Measurements from ENCODE around the gene ZBTB7C.
"Not testable (repeated sequence)": the region's sequence is repeated elsewhere in the genome, so short reads cannot be mapped to it uniquely, and the experiment has no call there.

ZBTB7C gene

DNA sequence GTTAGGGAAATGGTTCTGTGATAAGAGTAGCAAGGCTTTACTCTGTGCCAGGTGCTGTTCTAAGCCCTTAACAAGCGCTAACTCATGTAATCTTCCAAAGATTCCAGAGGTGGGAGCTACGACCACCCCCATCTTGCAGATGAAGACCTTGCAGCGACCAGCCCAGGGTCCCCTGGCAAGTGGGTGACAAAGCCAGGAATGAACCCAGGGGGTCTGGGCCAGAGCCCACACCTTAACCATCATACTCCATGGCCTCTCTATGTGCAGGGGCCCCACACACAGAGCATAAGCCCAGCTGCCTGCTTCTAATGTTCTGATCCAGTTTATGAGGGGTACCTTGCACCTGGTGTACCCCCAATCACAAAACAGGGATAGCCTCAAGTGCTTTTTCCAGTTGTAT lies 105.3 kb downstream of the ZBTB7C start:
- DNase-seq = no peak

- DNase-seq = no peak
Observed at GRCh38 chr18:48302736-48303135, 106.4 kb downstream of the ZBTB7C start.

DNA sequence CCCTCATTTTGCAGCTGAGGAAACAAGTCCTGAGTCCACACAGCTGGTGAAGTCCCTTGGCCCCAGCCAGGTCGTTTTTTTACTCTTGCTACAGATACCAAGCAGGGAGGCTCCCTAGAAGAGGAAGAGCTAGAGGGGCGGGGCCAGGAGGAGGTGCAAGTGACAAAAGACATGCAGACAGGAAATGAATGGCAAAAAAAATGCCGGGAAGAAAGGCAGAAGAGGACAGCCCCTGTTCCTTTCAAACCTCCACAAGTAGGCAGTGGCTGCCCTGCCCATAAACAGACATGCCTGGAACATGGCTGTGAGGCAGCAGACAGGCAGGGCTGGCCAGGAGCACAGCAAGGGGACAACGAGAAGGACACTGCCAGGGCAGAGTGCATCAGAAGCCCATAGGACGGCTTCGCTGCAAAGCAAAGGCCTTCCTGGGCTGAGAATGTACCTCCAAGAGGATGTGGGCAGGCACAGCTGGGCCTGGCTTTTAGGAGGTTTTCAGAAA lies 108.7 kb downstream of the ZBTB7C start:
- no peak for DNase-seq

DNA sequence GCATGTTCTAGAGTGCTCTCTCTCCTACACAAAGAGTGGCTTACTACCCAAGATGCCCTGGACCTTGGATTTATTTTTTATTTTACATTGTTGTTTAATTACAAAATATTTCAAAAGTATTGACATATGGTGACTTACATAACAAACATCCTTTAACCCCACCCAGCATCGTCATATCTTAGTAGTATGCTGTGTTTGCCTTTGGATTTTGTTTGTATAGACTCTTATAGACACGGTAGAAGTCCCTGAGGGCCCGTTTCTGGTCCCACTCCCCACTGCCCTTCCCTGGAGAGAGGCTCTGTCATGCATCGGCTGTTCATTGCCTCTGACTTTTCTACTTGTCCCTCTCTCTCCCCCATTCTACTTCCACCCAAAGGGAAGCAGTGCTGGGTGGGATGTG lies 112.0 kb downstream of the ZBTB7C start:
- no peak for DNase-seq

GRCh38 chr18:48296581-48296980 lies 112.6 kb downstream of the ZBTB7C start:
- no peak for DNase-seq

DNA sequence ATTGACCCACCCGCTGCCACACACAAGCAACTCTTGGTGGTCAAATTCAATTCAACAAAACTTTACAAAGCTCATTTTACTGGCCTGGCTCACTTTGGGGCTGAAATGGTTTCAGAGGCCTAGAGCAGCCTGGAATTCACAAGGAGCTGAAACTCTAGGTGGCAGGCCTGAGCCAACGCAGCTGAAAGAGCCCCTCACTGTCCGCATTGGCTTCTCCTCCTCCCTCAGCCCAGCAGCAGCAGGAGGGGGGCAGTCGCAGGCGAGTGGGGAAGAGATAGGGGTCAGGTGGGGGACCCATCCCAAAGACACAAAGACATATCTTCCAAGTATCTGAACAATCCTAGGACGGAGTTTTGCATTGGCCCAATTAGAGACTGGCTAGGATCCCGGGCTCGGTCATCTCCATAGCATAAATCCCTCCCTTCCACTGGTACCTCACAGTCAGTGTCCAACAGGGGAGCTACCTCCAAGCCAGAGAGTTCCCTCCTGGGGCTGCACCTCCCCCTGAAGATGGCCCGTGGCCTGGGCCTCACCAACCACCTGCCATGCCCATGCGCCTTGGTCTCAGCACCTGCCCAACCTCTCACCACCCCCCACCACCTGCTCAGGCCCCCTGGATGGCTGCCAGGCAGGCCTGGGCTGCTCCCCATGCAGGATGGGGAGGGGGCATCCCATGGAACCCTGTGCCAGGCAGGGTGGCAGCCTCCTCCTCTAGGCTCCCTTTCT lies 113.4 kb downstream of the ZBTB7C start:
- DNase-seq = peak in 10 of 56 donors; percentile 3 to 33 (median 22)

DNA sequence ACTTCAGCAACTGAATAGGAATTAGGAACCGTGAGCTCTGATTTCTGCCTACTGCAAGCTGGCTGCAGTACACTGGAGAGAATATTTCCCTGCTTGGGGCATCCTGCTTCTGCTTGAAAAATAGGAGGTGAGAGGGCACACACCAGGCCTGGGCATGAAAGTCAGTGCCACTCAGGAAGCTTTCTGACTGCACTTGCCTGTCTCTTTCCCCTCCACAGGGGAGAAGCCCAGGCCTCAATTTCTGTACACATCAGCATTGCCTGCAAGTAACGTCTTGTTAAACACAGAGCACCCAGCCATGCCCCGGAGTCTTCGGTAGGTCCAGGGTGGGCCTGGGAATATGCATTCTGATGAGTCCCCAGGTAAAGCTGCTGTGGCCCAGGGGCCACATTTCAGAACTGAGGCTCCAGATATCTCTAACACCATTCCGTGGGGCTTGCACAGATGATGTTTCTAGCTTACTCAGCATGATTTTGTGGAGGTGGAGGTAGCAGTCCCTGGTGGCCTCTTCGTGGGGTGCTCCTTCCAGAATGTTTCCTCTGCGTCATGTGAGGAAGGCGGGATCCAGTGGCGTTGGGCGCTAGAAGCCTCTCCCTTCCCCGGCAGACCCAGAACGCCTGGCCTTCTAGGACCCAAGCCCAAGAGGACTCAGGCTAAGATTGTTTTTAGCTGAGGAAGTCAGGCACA lies 114.1 kb downstream of the ZBTB7C start:
- DNase-seq = no peak

DNA sequence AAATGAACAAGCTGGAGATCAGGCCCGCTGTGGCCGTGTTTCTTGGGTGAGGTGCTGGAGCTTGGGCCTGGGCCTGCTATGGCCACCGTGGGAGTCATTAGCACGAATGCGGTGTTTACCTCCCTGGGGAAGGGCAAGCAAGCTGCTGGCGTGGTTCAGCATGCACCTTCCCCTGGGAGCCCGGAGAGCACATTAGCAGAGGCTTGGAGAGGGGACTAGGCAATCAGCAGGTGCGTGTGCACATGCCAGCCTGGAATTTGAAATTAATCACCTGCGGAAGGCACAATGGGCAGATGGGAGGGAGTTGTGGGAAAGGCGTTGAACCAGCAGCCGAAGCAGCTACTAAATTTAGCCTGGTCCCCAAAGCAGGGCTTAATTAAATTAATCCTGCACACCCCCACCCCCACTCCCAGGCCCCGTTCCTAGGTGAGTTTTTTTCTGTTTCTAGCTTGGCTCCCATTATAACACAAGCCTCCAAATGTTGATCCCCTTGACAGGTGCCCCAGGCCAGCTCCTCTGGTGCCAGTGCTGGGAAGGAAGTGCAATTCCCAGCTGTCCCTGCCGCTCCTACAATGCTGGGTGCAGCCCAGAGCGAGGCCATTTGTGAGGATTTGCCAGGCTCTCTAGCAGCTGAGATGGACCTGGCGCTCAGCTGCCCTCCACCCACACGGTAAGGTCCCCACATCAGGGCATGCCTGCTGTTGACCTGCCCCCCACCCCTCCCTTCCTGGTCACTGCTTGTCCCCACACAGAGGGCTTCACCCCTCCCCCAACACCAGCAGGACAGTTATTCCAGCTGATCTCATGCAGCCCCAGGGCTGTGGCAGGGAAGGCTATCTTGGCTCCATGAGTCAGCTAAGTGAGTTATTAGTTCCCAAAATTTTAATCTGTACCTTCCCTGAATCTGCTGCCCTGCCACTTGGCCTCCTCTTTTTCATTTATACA lies 115.0 kb downstream of the ZBTB7C start:
- DNase-seq = peak in 2 of 56 donors; percentile 15 to 21

DNA sequence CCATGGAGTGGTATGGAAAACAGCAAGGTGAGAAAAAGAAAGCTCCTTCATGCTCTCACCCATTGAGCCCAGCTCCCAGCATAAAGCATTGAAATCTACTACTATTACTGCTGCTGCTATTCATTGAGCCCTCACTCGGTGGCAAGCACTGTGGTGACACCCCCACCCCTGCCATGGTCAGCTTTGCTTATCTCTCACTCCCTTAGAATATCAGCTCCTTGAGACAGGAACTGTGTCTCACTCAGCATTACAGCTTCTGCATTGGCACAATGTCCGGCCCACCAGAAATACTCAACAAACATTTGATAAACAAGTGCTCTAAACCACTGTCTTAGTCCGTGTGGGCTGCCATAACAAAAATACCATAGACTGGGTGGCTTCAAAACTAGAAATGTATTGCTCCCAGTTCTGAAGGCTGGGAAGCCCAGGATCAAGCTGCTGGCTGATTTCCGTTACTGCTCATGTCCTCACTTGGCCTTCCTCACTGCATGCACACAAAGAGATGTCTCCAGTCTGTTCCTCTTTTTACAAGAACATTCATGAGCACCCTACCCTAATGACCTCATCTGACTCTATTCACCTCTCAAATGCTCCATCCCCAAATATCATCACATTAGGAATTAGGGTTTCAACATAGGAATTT lies 116.3 kb downstream of the ZBTB7C start:
- DNase-seq = no peak

DNA sequence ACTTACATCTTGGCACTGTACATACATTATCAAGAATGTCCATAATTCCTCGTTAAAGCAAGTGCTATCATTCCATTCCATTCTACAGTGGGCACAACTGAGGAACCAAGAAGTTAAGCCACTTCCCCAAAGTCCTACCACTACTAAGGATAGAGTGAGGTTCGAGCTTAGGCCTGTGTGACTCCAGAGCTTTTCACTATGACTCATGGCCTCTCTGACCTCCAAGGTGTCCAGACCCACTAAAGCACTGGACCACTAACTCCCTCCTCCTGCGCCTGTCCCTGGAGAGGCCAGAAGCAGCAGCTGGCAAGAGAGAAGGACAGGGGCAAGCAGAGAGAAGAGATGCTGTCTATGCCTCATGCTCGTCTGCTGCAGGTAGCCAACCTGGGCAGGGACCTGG lies 117.0 kb downstream of the ZBTB7C start:
- no peak for DNase-seq

GRCh38 chr18:48290162-48290926 lies 118.8 kb downstream of the ZBTB7C start:
- peak in 9 of 56 donors; percentile 19 to 36 (median 22) for DNase-seq

DNA sequence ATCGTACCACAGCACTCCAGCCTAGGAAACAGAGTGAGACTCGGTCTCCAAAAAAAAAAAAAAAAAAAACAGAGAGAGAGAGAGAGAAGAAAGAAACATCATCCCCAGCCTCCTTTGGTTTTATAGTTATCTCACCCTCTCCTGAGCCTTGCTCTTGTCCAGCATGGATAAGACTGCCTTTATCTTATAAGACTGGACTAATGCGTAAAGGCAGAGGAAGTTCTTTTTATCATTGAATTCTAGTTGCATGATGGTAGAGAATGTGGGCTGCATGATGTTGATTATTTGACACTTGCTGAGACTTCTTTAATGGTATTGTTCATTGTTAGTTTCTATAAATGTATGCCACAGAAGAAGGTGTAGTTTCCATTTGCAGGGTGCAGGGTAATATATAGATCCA lies 124.4 kb downstream of the ZBTB7C start:
- no peak for DNase-seq

DNA sequence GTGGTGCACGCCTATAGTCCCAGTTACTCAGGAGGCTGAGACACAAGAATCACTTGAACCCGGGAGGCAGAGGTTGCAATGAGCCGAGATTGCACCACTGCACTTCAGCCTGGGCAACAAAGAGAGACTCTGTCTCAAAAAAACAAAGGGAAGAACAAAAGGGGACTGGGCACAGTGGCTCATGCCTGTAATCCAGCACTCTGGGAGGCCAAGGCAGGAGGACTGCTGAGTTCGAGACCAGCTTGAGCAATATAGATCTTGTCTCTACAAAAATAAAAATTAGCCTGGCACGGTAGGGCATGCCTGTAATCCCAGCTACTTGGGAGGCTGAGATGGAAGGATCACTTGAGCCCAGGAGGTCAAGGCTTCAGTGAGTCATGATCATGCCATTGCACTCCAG lies 125.2 kb downstream of the ZBTB7C start:
- not testable (repeated sequence) for DNase-seq

- DNase-seq = not testable (repeated sequence)
Observed at GRCh38 chr18:48281460-48281859, 127.7 kb downstream of the ZBTB7C start.

- DNase-seq = no peak
Observed at GRCh38 chr18:48279312-48279711, 129.9 kb downstream of the ZBTB7C start.

GRCh38 chr18:48278081-48278480 lies 131.1 kb downstream of the ZBTB7C start:
- no peak for DNase-seq

DNA sequence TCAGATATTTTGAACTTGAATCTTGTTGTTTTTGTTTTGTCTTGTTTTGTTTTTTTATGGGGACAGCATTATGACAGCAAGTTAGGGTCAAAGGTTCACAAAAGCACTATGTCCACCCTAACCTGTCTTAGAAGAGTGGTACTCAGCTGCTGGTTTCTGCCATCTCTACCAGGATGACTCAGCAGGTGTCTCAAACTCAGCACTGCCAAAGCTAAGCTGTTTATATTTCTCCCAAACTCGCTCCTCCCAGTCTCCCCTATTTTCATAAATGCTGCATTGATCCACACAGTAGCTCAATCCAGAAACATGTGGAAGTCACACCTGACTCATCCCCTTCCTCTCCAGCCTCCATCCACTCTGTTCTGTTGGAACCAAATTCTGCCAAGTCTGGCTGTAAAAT lies 134.9 kb downstream of the ZBTB7C start:
- no peak for DNase-seq

DNA sequence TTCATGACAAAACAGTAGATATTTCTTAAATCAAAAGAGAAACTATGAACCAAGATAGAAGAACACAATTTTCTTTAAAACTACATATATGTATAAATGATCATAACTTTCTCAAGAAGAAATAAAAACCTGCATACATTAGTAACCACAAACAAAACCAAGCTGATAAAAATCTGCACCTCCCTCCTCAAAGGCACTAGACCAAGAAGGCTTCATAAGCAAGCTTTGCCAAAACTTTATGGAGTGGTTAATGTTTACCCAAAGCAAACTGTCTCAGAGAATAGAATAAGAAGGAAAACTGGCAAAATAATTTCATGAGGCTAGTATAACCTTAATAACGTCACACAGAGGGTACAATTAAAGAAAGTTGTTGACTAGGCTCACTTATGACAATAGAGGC lies 138.3 kb downstream of the ZBTB7C start:
- DNase-seq = no peak

- no peak for DNase-seq
Observed at GRCh38 chr18:48265328-48265727, 143.9 kb downstream of the ZBTB7C start.

All from amygdala (tissue), 56 donors.